Hippocampal formation (tissue), 2 donors: ENCODE results near the gene GAGE12C.
"Not testable (repeated sequence)": the region's sequence is repeated elsewhere in the genome, so short reads cannot be mapped to it uniquely, and the experiment has no call there.

Source experiments
- DNase-seq, 2 donors: peaks; one replicate each; lab custom pipeline; 2025; lab: John Stamatoyannopoulos, UW

The GAGE12C gene

GRCh38 chrX:49531877-49532276 is at the start of gene GAGE12C:
TSS of gene GAGE12C (plus strand) at chrX:49532177. CDS start at chrX:49533332, 1,155 bp downstream.
- not testable (repeated sequence) for DNase-seq

- DNase-seq: not testable (repeated sequence)
Observed at GRCh38 chrX:49541433-49541832, 9.5 kb downstream of the GAGE12C start, which contains the start of gene GAGE12D. TSS of gene GAGE12D (plus strand) at chrX:49541733. CDS start at chrX:49542888, 1,155 bp downstream.

- not testable (repeated sequence) for DNase-seq
Observed at GRCh38 chrX:49550989-49551388, 19.0 kb downstream of the GAGE12C start, which contains the start of gene GAGE12E. TSS of gene GAGE12E (plus strand) at chrX:49551289. CDS start at chrX:49552444, 1,155 bp downstream.

- DNase-seq: not testable (repeated sequence)
Observed at GRCh38 chrX:49560542-49560941, 28.6 kb downstream of the GAGE12C start, which contains the start of gene GAGE12F. TSS of gene GAGE12F (plus strand) at chrX:49560842. CDS start at chrX:49561997, 1,155 bp downstream.

GRCh38 chrX:49568728-49569127 is 36.8 kb downstream of the GAGE12C start:
- DNase-seq: not testable (repeated sequence)

- DNase-seq: not testable (repeated sequence)
Observed at GRCh38 chrX:49569152-49569551, 37.2 kb downstream of the GAGE12C start.

- not testable (repeated sequence) for DNase-seq
Observed at GRCh38 chrX:49570100-49570499, 38.1 kb downstream of the GAGE12C start, which contains the start of gene GAGE12G. TSS of gene GAGE12G (plus strand) at chrX:49570400. CDS start at chrX:49571555, 1,155 bp downstream.

- DNase-seq: not testable (repeated sequence)
Observed at GRCh38 chrX:49579649-49580048, 47.7 kb downstream of the GAGE12C start, which contains the start of gene GAGE12H. TSS of gene GAGE12H (plus strand) at chrX:49579949. CDS start at chrX:49581104, 1,155 bp downstream.
